SJCRH30 (cell line): ENCODE measurements around the gene TICAM2. TPM values are rescaled to one million over a fixed set of nuclear protein-coding genes. Genes with fewer than 3 reads are reported as not detected.

Source experiments
- DNase-seq, 2 experiments: peaks; one replicate each; pipeline ENCODE4 v3.0.0-alpha.2; 2015 to 2020
- H3K27ac ChIP-seq: fragments of 250-450 bp; sonication (Bioruptor Pico); 2 replicates; pipeline ENCODE4 v1.5.1; 2020; ENCODE audit warnings: mild to moderate bottlenecking, moderate library complexity
- H3K27me3 ChIP-seq: fragments of 250-450 bp; sonication (Bioruptor Pico); 2 replicates; pipeline ENCODE4 v1.5.1; 2020; ENCODE audit warnings: mild to moderate bottlenecking, moderate library complexity
- H3K36me3 ChIP-seq: fragments of 250-450 bp; sonication (Bioruptor Pico); 2 replicates; pipeline ENCODE4 v1.5.1; 2020; ENCODE audit warnings: mild to moderate bottlenecking, moderate library complexity
- H3K4me1 ChIP-seq: fragments of 250-450 bp; sonication (Bioruptor Pico); 2 replicates; pipeline ENCODE4 v1.5.1; 2020; ENCODE audit warnings: mild to moderate bottlenecking, moderate library complexity
- H3K4me3 ChIP-seq: fragments of 250-450 bp; sonication (Bioruptor Pico); 2 replicates; pipeline ENCODE4 v1.5.1; 2020; ENCODE audit warnings: mild to moderate bottlenecking, moderate library complexity
- H3K9me3 ChIP-seq: fragments of 250-450 bp; sonication (Bioruptor Pico); replicated peaks from 2 replicates; pipeline ENCODE4 v1.5.1; 2020; ENCODE audit warnings: mild to moderate bottlenecking, moderate library complexity
- total RNA-seq: library from RNA; depleted of rRNA; stranded (reverse); fragments of >200 nt; shearing (Covaris generic); gene quantifications from 2 replicates; pipeline ENCODE4 v1.2.3, GENCODE V29; 2014

TICAM2 gene
- total RNA-seq, 1 experiment from 2014 or later, result 0.10 TPM

DNA sequence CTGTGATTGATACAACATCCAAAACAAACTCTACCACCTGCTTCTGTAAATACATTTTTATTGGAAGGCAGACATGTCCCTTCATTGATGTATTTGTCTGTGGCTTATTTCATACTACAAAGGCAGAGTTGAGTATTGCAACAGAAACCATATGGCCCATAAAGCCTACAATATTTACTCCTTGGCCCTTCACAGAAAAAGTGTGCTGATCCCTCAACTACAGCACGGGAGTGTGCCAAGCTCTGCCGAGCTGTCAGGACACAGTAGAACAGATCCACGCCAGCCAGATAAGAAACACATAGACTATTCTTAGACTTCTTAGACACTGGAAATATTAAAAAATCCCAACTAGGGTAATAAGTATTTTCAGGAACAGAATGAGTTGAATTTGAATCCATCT is 13.2 kb downstream of the TICAM2 start:
- no peaks in the 10 kb centered on the region for H3K27me3 ChIP-seq
- H3K36me3 ChIP-seq, result no peaks in the 10 kb centered on the region
- H3K9me3 ChIP-seq, result no peaks in the 10 kb centered on the region
- H3K4me1 ChIP-seq, result no peaks in the 10 kb centered on the region
- no peak overlapping the region for H3K27ac ChIP-seq
- no peak for DNase-seq
- no peak overlapping the region for H3K4me3 ChIP-seq

DNA sequence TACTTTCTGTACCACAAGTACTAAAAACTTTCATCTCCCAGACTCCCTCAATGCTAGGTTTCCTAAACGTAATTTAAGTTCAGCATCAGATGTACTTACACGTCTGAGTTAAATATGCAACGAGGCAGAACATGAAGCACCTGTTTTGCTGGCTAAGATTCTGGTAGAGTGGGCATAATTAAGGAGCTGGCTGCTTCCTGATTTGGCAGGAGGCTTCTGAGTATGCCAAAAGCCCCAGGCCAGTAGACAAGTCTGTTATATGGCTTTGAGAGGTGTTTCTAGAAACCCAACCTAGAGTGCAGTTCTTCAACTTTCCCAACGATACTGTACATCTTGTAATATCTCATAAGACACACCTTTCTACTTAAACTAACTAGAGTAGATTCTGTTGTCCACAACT is 13.6 kb downstream of the TICAM2 start:
- no peak for DNase-seq
- no peaks in the 10 kb centered on the region for H3K4me1 ChIP-seq
- H3K9me3 ChIP-seq, result no peaks in the 10 kb centered on the region
- H3K27ac ChIP-seq, result no peak overlapping the region
- H3K4me3 ChIP-seq, result no peak overlapping the region
- no peaks in the 10 kb centered on the region for H3K27me3 ChIP-seq
- H3K36me3 ChIP-seq, result no peaks in the 10 kb centered on the region

DNA sequence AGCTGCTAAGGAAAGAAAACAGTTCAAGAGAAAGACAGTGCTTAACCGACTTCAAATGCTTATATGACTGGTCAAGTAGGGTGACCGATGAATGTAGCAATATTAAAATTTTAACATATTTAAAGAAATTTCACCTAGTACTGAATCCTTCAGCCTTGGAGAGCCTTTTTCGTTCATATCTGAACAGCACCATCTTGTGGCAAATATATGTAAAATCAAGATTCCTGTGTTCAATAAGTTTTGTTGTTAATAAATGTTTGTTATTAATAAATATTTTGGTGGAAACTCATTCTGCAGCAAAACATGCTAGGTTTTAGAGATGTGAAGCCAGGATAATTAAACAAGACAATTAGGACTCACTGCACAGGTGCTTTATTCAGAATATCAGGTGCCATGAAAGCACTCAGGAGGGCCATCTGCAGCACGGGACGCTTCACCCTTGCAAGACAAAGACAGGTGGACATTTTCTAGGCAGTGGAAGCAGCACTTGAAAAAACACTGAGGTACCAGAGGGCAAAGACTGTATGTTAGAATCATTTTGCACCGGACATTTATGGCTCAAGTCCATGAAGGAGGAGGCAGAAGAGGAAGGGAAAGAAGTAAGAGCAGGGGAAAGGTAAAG is 15.6 kb downstream of the TICAM2 start:
- H3K9me3 ChIP-seq, result no peaks in the 10 kb centered on the region
- no peaks in the 10 kb centered on the region for H3K4me1 ChIP-seq
- no peaks in the 10 kb centered on the region for H3K27me3 ChIP-seq
- DNase-seq, result peak in 1 of 2 experiments; percentile 55
- 0 out of 2 replicates have a peak, but pooled peaks cover 2% of the 10 kb centered on the region for H3K36me3 ChIP-seq
- H3K27ac ChIP-seq, result no peak overlapping the region
- no peak overlapping the region for H3K4me3 ChIP-seq

DNA sequence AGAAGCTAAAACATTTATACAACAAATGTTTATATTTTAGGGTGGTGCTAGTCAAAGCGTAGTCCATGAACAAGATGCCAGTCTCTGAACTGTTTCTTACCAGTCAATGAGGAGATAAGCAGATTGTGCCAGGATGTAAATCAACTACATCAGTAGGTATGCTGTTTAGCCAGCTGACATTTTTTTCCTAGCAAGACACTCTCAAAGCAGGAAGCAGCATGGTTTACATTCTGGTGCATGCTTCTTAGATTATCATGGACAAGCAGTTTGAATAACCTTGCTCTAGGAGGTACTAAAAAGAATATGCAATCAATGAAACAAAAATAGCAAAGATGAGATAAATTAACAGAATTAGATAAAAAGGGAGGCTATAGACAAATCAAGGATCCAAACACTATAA is 17.0 kb downstream of the TICAM2 start:
- no peak overlapping the region for H3K4me3 ChIP-seq

DNA sequence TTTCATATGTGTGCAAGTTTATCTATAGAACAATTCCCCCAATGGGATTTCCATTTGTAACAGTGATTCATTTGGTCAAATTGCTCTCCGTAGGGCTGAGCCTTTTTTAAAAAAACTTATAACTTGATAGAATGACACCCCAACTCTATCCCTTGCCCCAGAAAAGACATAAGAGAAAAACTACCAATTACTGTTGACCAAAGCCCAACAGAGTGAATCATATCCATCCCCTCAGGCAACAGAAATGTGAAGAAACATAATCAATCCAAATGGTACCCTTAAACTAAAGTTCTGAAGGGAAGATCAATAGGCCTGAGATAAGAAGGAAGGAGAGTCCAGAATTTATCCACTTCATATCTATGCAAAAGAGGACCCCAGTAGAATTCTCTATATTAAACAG is 17.8 kb downstream of the TICAM2 start:
- Histone ChIP-seq H3K9me3 (no peaks in the 10 kb centered on the region), H3K27ac (no peak overlapping the region)

More for the DNA sequence above, 17.0 kb downstream of the TICAM2 start:
- no peaks in the 10 kb centered on the region for H3K4me1 ChIP-seq
- H3K27me3 ChIP-seq, result no peaks in the 10 kb centered on the region
- no peak overlapping the region for H3K27ac ChIP-seq
- 0 out of 2 replicates have a peak, but pooled peaks cover 2% of the 10 kb centered on the region for H3K36me3 ChIP-seq
- H3K9me3 ChIP-seq, result no peaks in the 10 kb centered on the region
- no peak for DNase-seq

DNA sequence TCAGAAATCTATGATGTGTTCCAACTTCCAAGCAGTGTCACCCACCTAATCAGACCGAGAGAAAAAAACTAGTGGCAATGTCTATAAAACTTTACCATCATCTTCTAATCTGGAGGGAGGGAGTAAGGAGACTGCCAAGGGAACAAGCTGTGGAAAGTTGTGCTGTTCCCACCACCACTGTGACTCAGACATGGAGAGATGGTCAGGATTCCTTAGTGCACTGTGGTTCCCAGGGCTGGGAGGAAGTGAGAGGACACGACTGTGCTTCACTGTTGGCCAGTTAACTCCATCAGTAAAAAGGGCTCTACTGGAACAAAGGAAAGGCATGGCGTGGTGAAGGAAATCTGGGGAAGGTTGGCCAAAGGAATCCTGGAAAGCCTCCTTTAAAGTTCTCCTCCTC is 18.8 kb downstream of the TICAM2 start:
- Histone ChIP-seq H3K4me1 (no peaks in the 10 kb centered on the region), H3K27ac (no peak overlapping the region), H3K27me3 (no peaks in the 10 kb centered on the region), H3K4me3 (no peak overlapping the region), H3K9me3 (no peaks in the 10 kb centered on the region), H3K36me3 (peaks cover 2% of the 10 kb centered on the region; the same call in 1 of the 2 replicates)
- DNase-seq, result no peak

More for the DNA sequence above, 17.8 kb downstream of the TICAM2 start:
- no peak for DNase-seq
- Histone ChIP-seq H3K4me3 (no peak overlapping the region), H3K27me3 (no peaks in the 10 kb centered on the region), H3K36me3 (0 out of 2 replicates have a peak, but pooled peaks cover 2% of the 10 kb centered on the region), H3K4me1 (no peaks in the 10 kb centered on the region)

DNA sequence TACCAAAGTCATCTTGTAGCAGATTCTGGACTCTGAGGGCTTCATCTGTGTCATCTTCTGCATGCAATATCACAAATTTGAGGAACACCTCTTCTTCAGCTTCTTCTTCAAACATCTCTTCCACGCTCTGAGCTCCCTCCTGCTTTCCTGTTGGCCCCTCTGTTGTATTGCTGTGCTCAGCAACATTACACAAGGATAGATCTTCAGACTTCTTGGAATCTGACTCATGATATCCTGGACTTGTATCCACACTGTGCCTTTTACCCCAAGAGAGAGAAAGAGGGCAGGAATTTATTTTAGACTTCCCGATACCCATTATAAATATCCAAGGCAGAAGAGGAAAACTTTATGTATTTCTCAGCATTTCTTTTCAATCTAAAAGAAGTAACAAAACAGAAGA is 21.3 kb downstream of the TICAM2 start:
- H3K27me3 ChIP-seq, result no peaks in the 10 kb centered on the region
- no peak overlapping the region for H3K27ac ChIP-seq
- H3K9me3 ChIP-seq, result no peaks in the 10 kb centered on the region
- DNase-seq, result no peak
- H3K36me3 ChIP-seq, result peaks cover 2% of the 10 kb centered on the region
- no peaks in the 10 kb centered on the region for H3K4me1 ChIP-seq
- H3K4me3 ChIP-seq, result no peak overlapping the region

DNA sequence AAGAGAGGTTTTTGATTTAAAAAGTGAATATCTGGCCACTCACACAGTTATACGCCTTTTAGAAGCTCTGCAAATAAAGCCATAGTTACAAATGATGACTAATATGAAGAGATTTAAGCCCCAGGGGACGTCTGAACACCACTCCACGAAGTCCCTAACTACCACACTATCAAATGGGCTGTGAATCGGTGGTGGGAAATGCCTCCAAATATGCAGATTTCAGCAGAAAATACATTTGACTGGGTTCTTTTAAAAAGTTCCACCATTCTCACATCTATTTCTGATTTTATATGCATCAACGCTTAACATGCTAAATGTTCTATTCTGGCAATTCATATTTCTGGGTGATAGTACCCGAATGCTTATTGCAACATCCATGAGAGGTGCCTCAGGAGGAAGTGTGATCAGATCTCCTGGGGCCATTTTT is 22.5 kb downstream of the TICAM2 start:
- Histone ChIP-seq H3K4me3 (no peak overlapping the region), H3K36me3 (peaks cover 2% of the 10 kb centered on the region)

DNA sequence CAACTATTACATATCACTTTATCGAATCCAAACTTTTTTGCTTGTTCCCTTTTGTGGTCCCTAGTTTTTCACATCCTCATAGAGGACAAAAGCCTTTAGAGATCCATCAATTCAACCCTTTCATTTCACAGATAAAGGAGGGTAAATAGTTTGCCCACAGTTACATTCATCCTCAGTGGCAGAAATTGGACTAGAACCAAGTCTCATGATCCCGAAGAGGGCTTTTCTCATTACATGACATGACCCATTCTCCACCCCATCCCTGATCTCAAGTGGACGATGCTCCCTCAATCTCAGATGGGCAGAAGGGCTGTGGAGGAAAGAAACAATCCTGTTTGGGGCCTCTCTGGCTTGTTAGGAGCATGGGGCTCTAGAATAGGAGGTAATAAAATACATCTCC is 23.1 kb downstream of the TICAM2 start:
- H3K4me3 ChIP-seq, result no peak overlapping the region
- H3K27me3 ChIP-seq, result no peaks in the 10 kb centered on the region
- H3K4me1 ChIP-seq, result no peaks in the 10 kb centered on the region
- no peak overlapping the region for H3K27ac ChIP-seq
- H3K36me3 ChIP-seq, result peaks cover 2% of the 10 kb centered on the region
- no peaks in the 10 kb centered on the region for H3K9me3 ChIP-seq
- no peak for DNase-seq

More for the DNA sequence above, 22.5 kb downstream of the TICAM2 start:
- no peak for DNase-seq
- H3K27ac ChIP-seq, result no peak overlapping the region
- no peaks in the 10 kb centered on the region for H3K4me1 ChIP-seq
- no peaks in the 10 kb centered on the region for H3K9me3 ChIP-seq
- no peaks in the 10 kb centered on the region for H3K27me3 ChIP-seq

DNA sequence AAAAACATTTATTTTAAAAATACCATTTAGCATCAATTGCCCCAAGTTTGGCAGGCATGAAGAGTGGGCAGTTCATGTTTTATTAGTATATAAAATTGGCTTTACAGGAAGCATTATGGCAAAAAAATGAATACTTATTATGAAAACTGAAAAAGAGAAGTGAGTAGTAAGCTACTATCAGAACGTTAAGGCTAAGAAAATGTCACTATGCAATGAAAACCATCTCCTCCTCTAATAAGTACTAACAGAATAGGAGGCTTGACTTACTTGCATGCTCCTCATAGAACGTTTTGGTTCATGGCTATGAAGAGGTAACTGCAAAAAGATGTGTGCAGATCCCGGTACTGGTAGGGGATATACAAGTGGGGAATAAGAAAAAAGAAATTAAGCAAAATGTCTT is 23.6 kb downstream of the TICAM2 start:
- H3K27ac ChIP-seq, result no peak overlapping the region
- H3K27me3 ChIP-seq, result no peaks in the 10 kb centered on the region
- peaks cover 2% of the 10 kb centered on the region for H3K36me3 ChIP-seq
- no peaks in the 10 kb centered on the region for H3K9me3 ChIP-seq
- no peak overlapping the region for H3K4me3 ChIP-seq
- H3K4me1 ChIP-seq, result no peaks in the 10 kb centered on the region
- DNase-seq, result no peak

DNA sequence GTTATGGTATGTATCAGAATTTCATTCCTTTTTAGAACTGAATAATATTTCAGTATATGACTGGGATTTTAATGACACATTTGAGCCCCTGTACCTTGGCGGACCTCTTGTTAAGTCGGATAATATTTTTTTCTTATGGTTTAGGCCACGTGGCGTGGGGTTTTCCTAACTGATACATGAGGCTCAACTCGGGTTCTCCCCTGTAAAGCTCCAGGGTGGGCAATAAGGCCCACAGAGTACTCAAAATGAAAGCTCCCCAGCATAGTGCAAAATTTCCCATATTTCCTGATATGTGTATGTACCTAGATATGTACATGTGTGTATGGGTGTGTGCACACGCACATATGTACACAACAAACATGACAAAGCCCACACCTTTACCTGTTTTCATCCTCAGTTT is 24.5 kb downstream of the TICAM2 start:
- Histone ChIP-seq H3K27me3 (no peaks in the 10 kb centered on the region), H3K4me1 (peaks cover 5% of the 10 kb centered on the region), H3K27ac (no peak overlapping the region), H3K4me3 (no peak overlapping the region), H3K36me3 (peaks cover 2% of the 10 kb centered on the region), H3K9me3 (no peaks in the 10 kb centered on the region)
- DNase-seq, result no peak

DNA sequence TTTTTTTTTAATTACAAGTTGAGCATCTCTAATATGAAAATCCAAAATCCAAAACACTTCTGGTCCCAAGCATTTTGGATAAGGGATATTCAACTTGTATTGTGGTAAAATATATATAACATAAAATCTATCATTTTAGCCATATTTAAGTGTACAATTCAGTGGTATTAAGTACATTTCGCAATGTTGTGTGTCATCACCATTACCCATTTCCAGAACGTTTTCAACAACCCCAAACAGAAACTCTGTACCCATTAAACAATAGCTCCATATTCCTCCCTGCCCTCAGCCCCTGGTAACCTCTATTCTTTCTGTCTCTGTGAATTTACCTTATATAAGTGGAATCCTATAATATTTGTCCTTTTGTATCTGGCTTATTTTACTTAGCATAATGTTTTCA is 24.9 kb downstream of the TICAM2 start:
- no peaks in the 10 kb centered on the region for H3K27me3 ChIP-seq
- peaks cover 7% of the 10 kb centered on the region for H3K4me1 ChIP-seq
- H3K36me3 ChIP-seq, result no peaks in the 10 kb centered on the region; the same call in none of the 2 replicates
- no peak overlapping the region for H3K4me3 ChIP-seq
- no peak overlapping the region for H3K27ac ChIP-seq
- no peaks in the 10 kb centered on the region for H3K9me3 ChIP-seq
- DNase-seq, result no peak

DNA sequence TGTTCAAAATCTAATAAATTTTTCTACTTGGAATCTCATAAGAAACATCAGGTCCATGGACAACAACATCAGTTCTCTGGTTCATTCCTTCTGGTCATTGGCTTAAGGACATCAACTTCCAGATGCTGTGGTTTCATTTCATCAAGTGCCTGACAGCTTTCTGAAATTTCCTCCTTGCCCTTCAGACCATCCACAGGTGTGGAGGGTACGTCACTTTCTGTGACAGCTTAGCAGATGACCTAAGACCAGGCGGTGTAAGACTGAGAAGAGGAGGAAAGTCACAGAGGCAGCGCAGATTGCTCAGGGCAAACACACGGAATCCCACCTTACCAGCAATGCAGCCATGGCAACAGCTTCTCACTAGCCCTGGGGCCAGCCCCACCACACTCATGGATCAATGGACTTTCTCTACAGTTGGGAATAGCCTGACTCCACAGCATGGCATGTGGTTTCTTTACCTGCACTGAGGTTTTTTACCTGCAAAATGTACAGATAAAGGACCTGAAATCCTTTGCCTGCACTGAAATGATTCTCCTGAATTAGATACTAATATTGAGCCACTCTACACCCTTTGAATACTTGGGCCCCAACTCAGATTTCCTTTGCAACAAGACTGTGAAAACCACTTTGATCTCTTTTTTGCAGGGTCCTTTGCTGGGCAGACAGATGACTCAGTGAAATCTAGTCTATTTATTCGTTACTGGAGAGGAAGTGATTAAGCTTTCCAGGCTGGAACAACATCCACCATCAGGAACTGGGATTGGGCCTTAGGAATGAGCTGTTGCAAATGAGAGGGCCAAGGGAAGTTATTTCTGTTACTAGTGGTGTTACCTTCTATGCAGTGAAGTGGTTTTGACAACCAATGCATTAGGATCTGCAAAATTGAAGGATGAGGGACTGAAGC is 26.9 kb downstream of the TICAM2 start:
- H3K27me3 ChIP-seq, result no peaks in the 10 kb centered on the region
- H3K36me3 ChIP-seq, result no peaks in the 10 kb centered on the region; the same call in none of the 2 replicates
- no peak for DNase-seq
- no peaks in the 10 kb centered on the region for H3K9me3 ChIP-seq
- no peak overlapping the region for H3K27ac ChIP-seq
- H3K4me1 ChIP-seq, result peaks cover 7% of the 10 kb centered on the region
- H3K4me3 ChIP-seq, result no peak overlapping the region

DNA sequence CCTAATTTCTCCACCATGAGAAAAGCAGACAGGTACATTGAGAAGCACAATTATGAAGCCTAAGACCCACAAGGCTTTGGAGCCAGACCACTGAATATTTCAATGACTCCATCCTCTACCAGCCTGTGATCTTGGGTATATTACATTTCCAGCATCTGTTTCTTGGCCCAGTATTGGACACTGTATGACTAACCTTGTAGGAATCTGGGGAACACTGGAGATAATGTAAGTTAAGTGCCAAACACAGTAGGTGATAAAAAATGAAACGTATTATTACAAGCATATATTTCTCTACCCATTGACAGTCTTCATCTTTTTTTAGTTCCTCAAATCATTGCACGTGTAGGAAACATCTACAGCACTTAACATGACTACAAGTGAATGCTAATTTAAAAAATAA is 29.1 kb downstream of the TICAM2 start:
- Histone ChIP-seq H3K9me3 (no peaks in the 10 kb centered on the region), H3K27me3 (no peaks in the 10 kb centered on the region), H3K4me3 (no peak overlapping the region), H3K27ac (no peak overlapping the region), H3K36me3 (no peaks in the 10 kb centered on the region; the same call in 1 of the 2 replicates), H3K4me1 (peaks cover 7% of the 10 kb centered on the region)
- peak; percentile 9 to 42 for DNase-seq

DNA sequence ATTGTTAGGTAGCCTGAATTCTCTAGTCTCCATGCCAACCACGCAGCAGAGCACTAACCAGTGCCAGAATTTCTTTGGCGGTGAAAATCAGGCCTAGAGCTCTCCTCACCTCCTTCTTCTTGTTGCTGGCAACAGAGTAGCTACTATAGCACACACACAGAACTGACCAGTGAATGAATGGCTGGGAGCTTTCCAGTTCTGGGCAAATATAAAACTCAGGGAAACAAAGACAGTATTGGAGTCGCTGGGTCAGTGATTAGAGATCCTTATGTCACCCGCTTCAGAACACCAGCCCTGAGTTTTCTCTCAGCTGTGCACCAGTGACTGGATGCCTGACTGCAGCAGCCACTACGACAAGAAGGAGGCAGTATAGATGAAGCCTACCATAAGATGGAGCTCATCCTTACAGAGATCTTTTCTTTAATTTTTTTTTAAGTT is 30.8 kb downstream of the TICAM2 start:
- no peaks in the 10 kb centered on the region for H3K9me3 ChIP-seq
- no peak overlapping the region for H3K4me3 ChIP-seq
- no peaks in the 10 kb centered on the region for H3K27me3 ChIP-seq
- no peaks in the 10 kb centered on the region for H3K36me3 ChIP-seq
- H3K27ac ChIP-seq, result no peak overlapping the region
- H3K4me1 ChIP-seq, result peaks cover 7% of the 10 kb centered on the region
- DNase-seq, result no peak
